ENCODE measurements around the gene NCBP3. TPM values are rescaled to one million over a fixed set of nuclear protein-coding genes. Genes with fewer than 3 reads are reported as not detected.

The NCBP3 gene
- total and polyA plus RNA-seq, 4 donors, result 4.6 to 17.1 (median 8.3) TPM

DNA sequence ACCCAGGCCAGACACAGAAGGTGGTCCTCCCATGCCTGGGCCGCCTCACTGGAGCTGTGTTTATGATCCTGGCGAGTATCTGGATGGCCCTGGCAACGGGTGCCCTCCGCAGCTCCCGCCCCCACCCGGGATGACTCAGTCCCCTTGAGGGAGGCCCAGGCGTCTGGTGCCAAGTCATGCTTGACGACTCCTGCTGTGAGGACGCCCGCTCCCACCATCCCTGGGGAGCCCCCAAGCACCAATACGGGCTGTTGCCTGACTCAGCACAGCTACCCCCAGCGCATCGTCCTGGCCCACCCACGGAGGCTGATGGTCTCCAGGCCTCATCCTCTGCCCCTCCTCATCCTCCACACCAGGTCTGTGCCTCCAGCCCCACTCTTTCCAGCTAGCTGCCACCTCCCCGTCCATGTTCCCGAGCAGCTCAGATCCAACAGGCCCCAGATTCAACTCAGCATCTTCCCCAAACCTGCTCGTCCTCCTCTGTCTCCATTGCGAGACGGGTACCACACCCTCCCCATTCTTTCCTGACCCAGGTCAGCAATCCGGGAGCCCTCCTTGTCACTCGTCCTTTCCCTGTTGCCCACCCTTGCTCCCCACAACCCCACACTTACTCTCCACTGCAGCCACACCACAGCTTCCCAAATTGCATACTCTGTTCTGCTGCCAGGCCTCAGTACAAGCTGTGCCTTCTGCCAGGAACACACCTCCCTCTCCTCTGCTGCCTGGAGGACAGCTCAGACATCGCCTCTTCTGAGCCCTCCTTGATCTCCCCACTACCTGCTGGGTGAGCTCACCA is 44.2 kb upstream of the NCBP3 start:
- H3K27me3 ChIP-seq (ENCODE audit: control insufficient read depth in 4 of 4, insufficient read depth in 4 of 4, low read length in 3 of 4), result peaks cover 0 to 2% (median 0%) of the 10 kb centered on the region in 4 donors
- no peak overlapping the region for H3K27ac ChIP-seq (ENCODE audit: low read depth in 1 of 2, low read length in 2 of 2)
- DNase-seq (ENCODE audit: low spot score), result no peak
- WGBS, result 81% methylated on average over 22 of the region's 22 CpGs
- H3K9ac ChIP-seq (ENCODE audit: low read depth in 1 of 2, low read length in 2 of 2), result no peak overlapping the region
- peaks cover 2 to 32% (median 14%) of the 10 kb centered on the region in 4 donors for H3K4me1 ChIP-seq (ENCODE audit: control insufficient read depth in 4 of 4, insufficient read depth in 4 of 4, low read length in 3 of 4)
- H3K4me3 ChIP-seq (ENCODE audit: low read depth in 1 of 3, low read length in 3 of 3), result no peak overlapping the region
- H3K36me3 ChIP-seq (ENCODE audit: control insufficient read depth in 4 of 4, insufficient read depth in 3 of 4, low read depth in 1 of 4, low read length in 3 of 4), result no peaks in the 10 kb centered on the region
- TF ChIP-seq YY1 (IDR thresholded peaks at IDR 0.05) (no peak), EGR1 (IDR thresholded peaks at IDR 0.05; ENCODE audit: low read depth in 2 of 2) (no peak), NR2F2 (IDR thresholded peaks at IDR 0.05) (no peak), TAF1 (conservative IDR thresholded peaks at IDR 0.05) (no peak), JUND (IDR thresholded peaks at IDR 0.05) (no peak), GABPA (IDR thresholded peaks at IDR 0.05 in 1 of 2, conservative IDR thresholded peaks at IDR 0.05 in 1 of 2) (no peak), RXRA (IDR thresholded peaks at IDR 0.05) (no peak), HNF4G (IDR thresholded peaks at IDR 0.05) (no peak), RAD21 (IDR thresholded peaks at IDR 0.05) (no peak), HNF4A (conservative IDR thresholded peaks at IDR 0.05) (no peak), FOXA1 (IDR thresholded peaks at IDR 0.05) (no peak)
- TF ChIP-seq, protein P1, sequence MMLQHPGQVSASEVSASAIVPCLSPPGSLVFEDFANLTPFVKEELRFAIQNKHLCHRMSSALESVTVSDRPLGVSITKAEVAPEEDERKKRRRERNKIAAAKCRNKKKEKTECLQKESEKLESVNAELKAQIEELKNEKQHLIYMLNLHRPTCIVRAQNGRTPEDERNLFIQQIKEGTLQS (IDR thresholded peaks at IDR 0.05), result no peak
- TF ChIP-seq, protein P2, sequence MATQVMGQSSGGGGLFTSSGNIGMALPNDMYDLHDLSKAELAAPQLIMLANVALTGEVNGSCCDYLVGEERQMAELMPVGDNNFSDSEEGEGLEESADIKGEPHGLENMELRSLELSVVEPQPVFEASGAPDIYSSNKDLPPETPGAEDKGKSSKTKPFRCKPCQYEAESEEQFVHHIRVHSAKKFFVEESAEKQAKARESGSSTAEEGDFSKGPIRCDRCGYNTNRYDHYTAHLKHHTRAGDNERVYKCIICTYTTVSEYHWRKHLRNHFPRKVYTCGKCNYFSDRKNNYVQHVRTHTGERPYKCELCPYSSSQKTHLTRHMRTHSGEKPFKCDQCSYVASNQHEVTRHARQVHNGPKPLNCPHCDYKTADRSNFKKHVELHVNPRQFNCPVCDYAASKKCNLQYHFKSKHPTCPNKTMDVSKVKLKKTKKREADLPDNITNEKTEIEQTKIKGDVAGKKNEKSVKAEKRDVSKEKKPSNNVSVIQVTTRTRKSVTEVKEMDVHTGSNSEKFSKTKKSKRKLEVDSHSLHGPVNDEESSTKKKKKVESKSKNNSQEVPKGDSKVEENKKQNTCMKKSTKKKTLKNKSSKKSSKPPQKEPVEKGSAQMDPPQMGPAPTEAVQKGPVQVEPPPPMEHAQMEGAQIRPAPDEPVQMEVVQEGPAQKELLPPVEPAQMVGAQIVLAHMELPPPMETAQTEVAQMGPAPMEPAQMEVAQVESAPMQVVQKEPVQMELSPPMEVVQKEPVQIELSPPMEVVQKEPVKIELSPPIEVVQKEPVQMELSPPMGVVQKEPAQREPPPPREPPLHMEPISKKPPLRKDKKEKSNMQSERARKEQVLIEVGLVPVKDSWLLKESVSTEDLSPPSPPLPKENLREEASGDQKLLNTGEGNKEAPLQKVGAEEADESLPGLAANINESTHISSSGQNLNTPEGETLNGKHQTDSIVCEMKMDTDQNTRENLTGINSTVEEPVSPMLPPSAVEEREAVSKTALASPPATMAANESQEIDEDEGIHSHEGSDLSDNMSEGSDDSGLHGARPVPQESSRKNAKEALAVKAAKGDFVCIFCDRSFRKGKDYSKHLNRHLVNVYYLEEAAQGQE (IDR thresholded peaks at IDR 0.05), result no peak
- TF ChIP-seq, protein P3, sequence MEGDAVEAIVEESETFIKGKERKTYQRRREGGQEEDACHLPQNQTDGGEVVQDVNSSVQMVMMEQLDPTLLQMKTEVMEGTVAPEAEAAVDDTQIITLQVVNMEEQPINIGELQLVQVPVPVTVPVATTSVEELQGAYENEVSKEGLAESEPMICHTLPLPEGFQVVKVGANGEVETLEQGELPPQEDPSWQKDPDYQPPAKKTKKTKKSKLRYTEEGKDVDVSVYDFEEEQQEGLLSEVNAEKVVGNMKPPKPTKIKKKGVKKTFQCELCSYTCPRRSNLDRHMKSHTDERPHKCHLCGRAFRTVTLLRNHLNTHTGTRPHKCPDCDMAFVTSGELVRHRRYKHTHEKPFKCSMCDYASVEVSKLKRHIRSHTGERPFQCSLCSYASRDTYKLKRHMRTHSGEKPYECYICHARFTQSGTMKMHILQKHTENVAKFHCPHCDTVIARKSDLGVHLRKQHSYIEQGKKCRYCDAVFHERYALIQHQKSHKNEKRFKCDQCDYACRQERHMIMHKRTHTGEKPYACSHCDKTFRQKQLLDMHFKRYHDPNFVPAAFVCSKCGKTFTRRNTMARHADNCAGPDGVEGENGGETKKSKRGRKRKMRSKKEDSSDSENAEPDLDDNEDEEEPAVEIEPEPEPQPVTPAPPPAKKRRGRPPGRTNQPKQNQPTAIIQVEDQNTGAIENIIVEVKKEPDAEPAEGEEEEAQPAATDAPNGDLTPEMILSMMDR (IDR thresholded peaks at IDR 0.05; ENCODE audit: low read depth, low read length, missing input control), result no peak
- TF ChIP-seq, protein P4, sequence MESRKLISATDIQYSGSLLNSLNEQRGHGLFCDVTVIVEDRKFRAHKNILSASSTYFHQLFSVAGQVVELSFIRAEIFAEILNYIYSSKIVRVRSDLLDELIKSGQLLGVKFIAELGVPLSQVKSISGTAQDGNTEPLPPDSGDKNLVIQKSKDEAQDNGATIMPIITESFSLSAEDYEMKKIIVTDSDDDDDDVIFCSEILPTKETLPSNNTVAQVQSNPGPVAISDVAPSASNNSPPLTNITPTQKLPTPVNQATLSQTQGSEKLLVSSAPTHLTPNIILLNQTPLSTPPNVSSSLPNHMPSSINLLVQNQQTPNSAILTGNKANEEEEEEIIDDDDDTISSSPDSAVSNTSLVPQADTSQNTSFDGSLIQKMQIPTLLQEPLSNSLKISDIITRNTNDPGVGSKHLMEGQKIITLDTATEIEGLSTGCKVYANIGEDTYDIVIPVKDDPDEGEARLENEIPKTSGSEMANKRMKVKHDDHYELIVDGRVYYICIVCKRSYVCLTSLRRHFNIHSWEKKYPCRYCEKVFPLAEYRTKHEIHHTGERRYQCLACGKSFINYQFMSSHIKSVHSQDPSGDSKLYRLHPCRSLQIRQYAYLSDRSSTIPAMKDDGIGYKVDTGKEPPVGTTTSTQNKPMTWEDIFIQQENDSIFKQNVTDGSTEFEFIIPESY (IDR thresholded peaks at IDR 0.05), result no peak
- TF ChIP-seq, protein P5, sequence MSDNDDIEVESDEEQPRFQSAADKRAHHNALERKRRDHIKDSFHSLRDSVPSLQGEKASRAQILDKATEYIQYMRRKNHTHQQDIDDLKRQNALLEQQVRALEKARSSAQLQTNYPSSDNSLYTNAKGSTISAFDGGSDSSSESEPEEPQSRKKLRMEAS (IDR thresholded peaks at IDR 0.05), result no peak
- H3K9me3 ChIP-seq (ENCODE audit: control insufficient read depth in 4 of 4, low read length in 3 of 4), result no peaks in the 10 kb centered on the region
